Stimulated activated CD4-positive, alpha-beta T cell treated with anti-CD3 and anti-CD28 coated beads, Interleukin-1b, Interleukin-23, amount 100 ng/mL, for 48 hours (primary cell): ENCODE measurements around the gene MBNL3.

ENCODE experiments used
- DNase-seq: peaks from one replicate; pipeline ENCODE4 v3.0.0-alpha.2; 2020

MBNL3 gene, protein sequence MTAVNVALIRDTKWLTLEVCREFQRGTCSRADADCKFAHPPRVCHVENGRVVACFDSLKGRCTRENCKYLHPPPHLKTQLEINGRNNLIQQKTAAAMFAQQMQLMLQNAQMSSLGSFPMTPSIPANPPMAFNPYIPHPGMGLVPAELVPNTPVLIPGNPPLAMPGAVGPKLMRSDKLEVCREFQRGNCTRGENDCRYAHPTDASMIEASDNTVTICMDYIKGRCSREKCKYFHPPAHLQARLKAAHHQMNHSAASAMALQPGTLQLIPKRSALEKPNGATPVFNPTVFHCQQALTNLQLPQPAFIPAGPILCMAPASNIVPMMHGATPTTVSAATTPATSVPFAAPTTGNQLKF

DNA sequence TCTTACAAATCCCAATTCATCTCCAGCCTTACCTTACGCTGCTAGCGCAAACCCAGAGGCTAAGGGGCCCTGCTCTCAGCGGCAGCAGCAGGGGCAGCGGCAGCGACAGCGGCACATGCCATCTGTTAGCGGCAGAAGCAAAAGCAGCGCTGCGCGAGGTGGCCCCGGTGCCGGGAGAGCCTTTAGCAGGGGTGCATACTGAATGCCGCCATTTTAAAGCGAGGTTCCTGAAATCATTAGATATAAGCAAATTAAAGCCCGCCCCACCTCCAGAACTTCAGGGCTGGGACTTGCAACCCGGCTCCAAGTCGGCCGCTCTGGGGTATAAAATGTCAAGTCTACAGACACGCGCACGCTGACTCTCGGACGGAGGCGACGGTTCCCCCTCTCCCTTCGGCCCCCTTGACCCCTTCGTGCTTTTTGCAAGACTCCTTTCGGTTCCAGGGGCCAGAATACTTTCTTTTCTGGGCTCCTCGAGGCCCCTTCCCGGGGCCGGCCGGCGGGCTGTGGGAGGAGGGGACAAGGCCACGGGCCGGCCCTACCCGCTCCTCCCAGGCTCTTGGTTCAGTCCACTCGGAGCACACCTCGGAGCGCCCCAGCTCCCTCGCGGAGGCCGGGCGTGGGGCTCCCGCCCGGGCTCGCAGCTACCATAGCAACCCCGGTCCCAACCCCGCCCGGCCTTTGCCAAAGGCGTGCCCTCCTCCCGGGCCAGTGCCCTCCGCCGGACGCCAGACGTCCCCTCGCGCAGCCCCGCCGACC, at the start of gene MBNL3:
Gene MBNL3, minus strand, starts transcription at position 220 of the 759 bp plus-strand sequence. CDS start 49,427 bp downstream, outside the sequence.
- DNase-seq, result peak; percentile 61

DNA sequence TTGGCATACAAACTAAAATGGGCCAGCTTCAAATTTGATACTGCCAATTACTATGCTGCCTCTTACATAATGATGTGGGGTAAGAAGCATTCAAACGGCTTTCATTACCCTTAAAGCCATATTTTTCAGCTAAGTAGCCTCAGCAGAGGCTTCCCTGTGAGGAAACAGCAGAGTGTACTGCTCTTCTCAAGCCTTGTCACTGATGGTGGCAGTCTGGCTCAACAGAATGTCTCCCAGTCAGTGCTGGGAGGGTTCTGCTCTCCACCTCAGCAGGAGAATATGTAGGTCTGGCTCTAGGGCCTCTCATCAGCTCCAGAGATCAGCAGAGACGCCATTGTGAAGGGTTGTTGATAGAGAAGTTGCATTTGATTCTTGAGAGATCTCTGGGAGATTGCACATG, 44.6 kb upstream of the MBNL3 start:
- no peak for DNase-seq

DNA sequence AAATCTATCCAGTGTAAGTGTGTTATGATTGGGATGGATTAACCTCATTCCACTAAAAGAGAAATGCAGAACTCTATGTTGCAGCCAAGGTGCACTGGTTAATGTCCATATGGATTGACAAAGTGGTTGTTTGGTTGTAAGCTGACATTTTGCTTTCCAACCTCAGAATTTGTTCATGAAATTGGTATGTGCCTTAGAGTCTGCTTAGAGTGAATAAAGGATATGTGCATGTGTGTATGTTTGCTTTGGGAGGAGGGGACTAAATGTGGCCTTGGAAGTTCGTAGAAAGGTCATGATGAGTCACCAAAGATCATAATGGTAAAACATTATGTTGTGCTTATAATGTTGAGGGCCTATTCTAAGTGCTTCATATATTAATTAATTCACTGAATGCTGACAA, 44.1 kb upstream of the MBNL3 start:
- no peak for DNase-seq

DNA sequence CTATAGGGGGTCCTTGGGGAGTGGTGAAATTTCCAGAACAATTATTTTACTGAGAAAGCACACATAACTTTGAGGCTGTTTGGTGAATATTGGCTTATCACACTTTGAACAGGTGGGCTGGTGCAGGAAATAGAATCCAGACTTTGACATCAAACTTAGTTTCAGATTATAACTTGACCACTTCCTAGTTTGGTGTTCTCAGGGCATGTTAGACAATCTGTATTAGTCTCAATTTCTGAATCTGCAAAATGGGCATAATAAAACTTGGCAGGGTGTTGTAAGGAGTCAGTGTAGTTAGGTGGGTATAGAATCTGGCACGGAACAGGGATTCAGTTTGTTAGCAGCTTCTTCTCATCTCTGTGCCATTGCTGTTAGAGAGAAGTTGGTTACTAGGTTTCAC, 43.3 kb upstream of the MBNL3 start:
- no peak for DNase-seq

DNA sequence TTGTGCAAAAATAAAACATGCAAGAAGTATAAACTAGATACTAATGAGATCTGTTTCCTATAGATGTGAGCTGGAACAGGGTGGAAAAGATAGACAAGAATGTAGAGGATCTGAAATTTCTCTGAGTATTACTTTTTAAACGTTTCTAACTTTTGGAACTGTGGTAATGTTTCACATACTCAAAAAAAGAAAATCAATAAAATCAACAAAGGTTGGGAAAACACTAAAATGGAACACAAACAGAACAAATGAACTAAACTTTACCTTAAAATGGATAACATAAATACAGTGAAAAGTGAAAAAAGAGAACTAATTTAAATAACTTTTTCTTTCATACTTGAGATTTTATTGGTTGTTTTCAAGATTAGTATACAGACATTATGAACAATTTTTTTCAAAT, 32.0 kb upstream of the MBNL3 start:
- DNase-seq, result no peak

DNA sequence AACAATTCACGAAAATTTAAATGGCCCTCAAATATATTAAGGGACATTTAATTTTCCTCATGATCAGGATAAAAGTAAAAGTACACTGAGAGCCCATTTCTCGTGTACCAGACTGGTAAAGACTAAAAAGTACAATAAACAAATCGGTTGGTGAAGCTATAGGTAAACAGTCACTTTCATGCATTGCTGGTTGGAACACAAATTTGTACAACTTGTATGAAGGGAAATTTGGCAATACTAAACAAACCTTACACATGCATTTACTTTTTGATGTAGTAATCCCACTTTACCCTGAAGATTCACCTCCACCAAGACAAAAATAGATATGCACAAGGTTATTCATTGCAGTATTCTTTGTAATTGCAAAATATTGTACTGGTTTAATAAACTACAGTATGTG, 31.4 kb upstream of the MBNL3 start:
- no peak for DNase-seq

DNA sequence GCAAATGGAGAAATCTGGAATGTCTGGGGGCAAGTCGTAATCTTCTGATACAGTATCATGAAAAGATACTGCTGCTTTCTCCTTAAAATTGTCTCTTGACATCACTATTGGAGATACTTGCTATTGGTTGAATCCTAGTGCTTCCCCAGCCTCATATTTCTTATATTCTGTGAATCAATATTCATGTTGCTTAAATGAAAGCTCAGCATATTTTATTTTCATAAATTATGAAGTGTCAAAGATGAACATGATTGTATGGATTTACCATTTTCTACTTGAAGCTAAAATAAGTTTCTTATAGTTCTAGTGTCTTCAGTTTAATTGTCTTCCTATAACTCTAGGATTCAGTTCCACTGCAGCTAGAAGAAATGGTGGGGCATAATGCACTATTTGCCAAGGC, 29.6 kb upstream of the MBNL3 start:
- DNase-seq, result no peak

DNA sequence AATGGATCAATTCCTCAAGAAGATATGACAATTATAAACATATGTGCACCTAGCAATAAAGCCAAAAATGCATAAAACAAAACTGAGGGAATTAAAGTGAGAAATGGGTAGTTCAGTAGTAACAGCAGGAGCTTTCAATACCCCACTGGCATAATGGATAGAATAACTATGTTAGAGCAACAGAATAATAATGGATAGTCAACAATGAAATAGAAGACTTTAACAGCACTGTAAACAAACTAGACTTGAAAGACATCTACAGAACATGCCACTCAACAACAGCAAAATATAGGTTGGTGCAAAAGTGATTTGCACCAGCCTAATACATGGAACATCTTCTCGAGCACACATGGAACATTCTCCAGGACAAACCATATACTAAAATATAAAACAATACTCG, 20.0 kb upstream of the MBNL3 start:
- no peak for DNase-seq

DNA sequence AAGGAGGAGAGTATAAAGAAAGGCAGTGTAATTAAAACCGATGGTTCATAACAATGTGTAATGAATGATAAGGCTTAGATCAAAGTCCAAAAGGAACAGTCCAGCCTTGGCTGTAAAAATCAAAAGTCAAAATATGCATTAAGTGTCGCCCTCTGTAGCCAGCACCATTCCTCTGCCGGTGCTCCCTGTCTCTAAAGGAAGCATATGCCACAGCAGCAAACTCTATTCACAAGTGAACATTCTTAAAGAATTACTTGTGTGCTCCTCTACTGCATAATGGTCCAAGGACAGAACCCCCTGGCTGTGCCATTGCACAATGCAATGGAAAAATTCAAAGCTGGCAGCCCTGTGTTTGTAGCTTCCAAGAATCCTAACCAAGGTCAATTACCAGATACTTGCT, 16.3 kb upstream of the MBNL3 start:
- no peak for DNase-seq

DNA sequence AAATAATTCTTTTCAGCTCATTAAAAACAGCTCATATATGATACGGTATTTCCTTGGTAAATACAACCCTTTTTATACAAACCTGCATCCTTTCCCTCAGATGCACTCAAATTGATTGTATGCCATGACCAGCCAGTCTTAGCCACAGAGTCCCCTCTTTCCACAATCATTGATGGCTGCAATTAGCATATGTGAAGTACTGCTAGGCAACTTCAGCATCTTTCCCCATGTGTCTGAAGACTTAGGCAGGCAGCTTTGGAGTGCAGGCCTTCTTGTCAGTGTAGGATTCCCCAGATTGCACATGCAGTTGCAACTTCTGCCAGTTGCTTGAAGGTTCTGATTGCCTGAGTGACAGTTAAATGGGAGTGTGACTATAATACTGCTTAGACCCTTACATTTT, 15.6 kb upstream of the MBNL3 start:
- DNase-seq, result no peak

DNA sequence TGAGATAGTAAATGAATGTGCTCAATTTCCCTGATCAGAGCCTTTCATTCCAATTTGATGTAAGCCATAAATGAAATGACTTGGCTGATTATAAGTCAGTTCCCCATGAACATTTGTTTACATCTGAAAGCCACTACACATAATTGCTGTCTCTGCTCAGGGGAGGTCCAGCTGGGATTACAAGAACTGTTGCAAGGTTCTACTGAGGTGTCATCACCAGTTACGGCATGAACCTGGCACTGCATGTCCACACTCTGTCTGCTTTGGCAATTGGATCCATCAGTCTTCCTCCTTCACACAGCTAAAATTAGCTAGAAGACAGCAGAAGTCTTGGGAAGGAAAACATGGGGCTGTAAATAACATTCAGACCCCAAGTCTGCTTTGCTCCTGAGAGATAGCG, 12.8 kb upstream of the MBNL3 start:
- no peak for DNase-seq

DNA sequence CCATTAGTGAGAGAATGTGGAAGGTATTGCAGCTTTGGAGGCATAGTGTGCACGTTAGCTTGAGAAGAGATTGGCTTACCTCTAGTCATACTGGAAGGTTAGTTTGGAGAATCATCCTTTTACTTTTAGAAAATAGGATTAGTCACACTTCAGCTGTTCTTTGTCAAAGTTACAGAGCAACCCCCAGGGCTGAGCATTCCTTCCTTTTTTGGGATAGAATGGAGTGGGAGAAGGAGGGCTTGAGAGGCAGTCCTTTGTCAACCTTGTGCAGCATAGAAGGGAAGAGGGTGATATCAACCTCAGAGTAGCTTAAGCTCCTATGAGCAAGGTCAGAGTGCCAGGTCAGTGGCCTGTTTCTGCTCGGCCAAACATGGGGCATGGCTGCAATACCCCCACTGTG, 8.6 kb upstream of the MBNL3 start:
- DNase-seq, result no peak

DNA sequence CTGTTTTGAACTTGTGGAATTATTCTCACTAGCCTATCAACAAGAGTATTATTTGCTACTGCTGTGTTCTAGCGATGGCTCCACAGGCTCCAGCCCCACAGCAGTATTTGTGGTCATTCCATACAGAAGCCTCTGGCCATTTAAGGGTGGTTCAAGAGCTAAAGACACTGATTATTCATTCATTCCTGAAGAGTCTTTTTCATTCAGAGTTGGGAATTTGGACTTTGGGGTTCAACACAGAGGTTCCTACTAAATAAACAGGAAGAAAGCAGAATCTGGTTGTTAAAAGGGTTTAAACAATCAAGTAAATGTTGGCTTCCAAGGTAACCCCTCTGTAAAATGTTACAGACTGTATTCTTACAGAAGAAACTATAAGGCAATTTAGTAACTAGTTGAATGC, 4.3 kb upstream of the MBNL3 start:
- DNase-seq, result no peak

DNA sequence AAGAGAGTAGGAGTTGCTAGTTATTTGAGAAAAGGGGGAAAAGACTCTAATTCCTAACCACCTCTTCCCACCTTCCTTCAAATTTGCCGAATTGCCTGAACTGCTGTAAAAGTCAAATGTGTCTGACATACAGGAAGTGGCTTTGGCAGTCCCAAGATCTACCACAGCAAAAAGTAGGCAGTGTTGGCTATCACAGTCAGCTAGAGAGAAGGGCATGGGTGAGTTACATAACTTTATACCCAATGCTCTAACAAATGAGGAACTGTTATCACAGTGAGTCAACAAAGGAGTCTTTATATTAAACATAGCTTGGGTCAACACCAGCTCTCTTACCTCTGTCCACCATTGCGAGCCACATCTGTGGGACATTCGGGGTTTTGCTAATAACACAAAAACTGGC, 2.4 kb upstream of the MBNL3 start:
- no peak for DNase-seq

DNA sequence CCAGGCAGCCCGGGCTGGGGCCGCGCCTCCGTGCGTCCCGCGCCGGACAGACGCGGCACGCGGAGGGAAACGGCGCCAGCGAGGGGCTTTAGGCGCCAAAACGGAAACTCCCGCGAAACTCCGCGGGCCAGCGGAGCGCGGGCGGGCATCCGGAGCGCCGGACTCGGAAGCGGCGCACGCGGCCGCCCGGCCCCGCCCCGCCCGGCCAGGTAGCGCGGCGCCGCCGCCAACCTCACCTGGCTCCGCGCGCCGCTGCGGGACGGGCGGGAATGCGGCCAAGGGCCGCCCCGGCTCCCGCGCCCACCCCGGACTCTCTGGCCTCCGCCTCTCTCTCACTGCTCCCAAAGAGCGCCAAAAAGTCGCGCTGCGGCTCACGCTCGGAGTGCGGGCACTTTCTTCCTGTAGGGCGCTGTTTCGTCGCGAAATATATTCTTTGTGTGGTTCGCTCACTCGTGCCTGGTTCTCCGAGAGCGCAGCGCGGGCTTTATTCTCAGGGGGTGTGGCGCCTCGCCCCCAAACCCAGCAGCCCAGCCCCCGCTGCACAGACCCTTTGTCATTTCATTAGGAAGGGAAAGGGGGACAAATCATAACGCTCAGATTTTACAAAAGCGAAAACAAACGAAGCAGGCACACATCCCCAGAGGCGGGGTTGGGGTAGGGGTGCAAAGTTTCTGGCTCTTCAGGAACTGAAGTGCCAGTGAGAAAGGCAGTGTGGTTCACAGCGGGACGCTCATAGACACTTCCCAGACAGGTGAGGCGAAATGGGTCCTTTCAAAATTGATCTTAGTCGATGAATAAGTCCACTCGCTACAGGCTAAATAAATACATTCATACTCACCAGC, 961 bp upstream of the MBNL3 start:
- DNase-seq, result peak; percentile 23

DNA sequence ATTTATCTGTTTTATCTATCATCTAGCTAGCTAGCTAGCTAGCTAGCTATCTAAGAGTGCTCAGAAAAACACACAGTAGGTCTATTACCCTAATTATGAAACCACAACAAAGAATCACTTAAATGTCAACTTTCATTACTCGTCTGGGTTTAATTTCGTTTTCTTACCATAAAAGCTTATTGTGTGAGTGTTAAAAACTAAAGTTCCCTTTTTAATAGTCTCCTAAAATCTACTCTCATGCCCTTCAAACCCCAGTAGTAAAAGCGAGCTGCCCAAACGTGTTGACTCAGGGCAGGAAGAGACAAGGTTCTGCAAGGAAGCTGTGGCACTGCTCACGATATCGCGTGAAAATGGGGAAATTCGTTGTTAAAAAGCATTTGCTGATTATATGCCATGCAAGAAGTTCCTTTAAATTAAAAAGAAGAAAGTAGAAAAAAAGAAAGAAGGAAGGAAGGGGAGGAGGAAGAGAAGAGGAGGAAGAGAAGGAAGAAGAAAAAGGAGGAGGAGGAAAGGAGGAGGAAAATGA, 595 bp downstream of the MBNL3 start:
- DNase-seq, result peak; percentile 42

DNA sequence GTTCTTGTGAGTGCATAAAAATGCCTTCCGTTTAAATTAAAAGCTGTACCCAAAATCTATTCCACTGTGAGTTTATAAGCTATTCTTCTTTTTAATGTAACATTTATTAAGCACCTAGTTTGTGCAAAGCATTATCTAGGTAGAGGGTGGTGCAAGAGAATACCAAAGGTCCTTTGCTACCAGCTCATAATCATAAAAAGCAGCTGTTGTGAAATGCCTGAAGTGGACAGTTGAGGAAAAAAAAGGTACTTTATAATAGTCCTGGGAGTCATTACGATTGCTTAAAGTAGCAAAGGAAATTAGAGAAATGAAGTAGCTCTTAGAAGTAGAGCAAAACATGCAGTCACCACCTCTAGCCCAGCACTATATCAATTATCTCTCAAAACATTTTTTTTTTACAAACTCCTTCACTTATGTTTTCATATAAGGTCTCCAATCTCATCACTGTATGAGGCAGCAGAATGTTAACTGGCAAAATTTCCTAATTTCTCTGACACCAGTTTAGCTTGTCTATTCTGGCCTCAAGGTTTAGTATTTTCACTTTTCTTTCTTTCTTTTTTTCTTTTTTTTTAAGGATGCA, 2.1 kb downstream of the MBNL3 start:
- no peak for DNase-seq

DNA sequence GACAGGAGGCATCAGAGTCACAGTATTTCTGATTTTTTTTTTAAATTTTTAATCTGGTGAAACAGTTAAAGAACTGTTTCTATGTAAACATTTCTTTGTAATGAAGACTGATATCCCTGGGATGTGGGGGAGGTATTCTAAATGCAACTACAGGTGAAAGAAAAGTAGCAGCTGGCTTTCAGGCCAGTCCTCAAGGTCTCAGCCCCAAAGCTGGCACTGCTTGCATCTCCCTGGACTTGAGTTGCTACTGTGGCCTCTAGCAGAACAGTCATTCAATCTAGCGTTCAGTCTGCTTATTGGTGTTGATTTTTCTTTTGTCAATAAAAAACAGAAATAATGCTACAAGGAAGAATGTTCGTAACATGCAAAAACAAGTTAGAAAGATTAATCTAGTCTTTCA, 4.9 kb downstream of the MBNL3 start:
- no peak for DNase-seq

DNA sequence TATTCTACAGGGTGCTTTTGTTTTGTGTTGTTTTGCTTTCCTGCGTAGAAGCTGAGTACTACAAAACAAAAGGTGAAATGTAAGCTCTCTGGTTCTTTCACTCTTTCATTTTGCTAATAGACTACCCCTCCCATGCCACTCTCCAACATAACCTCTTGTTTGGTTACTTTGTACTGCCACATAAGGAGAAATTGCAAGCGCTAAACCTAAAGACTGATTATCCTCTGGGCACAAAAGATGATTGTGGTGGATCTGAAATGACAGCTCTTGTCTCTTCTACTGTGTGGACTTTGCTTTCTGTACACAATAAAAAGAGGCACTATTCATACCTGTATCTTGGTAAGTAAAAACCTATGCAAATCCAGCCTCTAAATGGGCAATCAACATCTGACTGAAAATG, 5.3 kb downstream of the MBNL3 start:
- DNase-seq, result no peak

DNA sequence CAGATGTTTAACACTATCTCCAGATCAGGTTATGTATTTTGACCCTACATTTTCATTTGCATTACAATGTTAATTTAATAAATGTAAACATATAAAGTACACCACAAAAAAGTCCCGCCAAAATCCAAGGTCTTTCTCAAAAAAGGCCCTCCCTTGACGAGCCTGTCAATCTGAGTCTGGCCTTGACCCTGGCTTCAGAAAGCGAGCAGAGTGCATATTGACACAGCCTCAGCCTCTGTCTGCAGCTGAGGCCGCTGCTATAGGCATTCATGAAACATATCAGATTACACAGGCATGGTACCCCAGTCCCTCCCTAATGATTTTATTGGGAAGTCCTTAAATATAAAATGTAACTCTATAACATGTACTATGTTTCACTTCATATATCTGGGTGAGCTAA, 6.2 kb downstream of the MBNL3 start:
- DNase-seq, result no peak

DNA sequence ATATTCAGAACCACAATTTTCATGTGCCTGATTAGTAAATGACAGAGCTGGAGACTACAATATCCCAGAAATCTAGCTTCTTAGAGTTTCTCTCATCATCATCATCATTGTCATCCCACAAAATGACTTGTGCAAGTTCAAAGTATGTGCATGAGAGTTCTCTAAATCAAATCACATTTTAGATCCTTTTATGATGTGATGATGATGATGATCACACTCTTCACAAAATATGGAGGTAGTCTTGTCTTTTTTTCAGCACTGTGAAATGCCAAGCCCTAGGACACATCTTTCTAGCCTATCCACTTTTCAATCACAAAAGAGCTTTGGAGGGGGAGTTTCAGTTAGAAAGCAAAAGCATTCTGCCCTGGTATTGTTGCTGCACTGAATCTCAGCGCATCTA, 7.4 kb downstream of the MBNL3 start:
- no peak for DNase-seq

DNA sequence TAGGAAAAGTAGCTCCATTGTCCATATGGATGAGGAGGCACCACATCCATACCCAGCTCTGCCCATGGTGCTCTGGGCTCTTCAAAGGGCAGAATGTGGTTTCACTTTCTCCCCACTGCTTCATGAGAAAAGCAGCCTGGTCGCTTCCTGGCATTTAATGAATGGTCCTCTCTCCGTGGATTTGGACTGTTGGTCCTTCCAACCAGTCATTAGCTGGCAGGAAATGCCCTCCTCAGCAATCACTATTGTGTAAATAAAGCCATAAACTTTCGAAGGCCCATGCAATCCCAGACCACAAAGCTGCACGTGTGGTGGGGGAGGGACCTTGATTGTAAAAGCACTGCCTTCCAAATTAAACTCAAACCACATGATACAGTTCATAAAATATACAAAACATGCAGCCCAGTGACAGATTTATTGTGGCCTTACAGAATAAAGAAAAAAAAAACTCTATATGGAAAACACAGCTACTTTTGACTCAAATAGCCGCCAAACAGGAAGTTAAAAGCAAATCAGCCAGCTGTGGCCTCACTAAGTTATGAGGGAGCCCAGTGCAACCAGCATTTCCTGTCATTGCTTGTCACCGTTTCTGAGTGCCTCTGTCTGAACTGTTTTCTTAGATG, 8.1 kb downstream of the MBNL3 start:
- peak; percentile 18 for DNase-seq
